ENCODE results near the gene SSTR1.

Gene SSTR1, protein sequence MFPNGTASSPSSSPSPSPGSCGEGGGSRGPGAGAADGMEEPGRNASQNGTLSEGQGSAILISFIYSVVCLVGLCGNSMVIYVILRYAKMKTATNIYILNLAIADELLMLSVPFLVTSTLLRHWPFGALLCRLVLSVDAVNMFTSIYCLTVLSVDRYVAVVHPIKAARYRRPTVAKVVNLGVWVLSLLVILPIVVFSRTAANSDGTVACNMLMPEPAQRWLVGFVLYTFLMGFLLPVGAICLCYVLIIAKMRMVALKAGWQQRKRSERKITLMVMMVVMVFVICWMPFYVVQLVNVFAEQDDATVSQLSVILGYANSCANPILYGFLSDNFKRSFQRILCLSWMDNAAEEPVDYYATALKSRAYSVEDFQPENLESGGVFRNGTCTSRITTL

DNA sequence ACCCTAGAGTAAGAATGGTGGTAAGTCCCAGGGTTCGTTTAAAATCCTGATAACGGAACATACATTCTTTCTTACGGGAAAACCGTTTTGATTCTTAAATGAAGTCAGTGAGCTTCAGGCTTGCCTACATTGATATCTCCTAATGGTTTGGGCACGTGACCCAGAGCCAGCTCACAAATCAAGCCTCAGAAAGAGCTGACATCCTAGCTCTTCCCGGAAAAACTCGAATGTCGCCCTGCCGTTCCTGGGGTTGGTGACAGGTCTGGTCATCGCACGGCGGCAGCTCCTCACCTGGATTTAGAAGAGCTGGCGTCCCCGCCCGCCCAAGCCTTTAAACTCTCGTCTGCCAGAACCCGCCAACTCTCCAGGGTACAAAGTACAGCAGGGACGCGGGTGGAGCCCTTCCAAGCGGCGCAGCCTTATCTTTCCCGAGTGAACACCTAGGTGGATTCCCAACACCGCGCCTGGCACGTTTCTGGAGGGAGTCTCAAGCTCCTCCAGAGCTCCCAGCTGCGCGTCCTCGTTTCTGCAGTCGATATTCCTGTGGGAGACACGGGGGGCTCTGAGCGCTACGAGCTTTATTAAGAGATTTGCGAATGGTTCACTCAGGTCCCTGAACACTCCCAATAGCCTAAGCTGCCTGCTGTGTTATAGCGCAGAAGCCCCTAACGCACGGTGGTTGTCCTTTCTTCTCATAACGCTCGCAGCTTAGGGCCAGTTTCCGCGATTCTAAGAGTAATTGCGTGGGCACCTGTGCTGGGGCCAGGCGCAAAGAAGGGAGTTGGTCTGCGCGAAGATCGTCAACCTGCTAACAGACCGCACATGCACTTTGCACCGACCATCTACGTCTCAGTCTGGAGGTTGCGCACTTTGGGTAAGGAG lies at the start of gene SSTR1:
Gene SSTR1, plus strand, starts transcription at position 169 of the 882 bp plus-strand sequence. CDS start 1,486 bp downstream, outside the sequence.
- peak within 1 kb of the TSS; percentile 27 for H3K4me3 ChIP-seq (ENCODE audit: low read depth, low read length)
- TF ChIP-seq, protein P1, sequence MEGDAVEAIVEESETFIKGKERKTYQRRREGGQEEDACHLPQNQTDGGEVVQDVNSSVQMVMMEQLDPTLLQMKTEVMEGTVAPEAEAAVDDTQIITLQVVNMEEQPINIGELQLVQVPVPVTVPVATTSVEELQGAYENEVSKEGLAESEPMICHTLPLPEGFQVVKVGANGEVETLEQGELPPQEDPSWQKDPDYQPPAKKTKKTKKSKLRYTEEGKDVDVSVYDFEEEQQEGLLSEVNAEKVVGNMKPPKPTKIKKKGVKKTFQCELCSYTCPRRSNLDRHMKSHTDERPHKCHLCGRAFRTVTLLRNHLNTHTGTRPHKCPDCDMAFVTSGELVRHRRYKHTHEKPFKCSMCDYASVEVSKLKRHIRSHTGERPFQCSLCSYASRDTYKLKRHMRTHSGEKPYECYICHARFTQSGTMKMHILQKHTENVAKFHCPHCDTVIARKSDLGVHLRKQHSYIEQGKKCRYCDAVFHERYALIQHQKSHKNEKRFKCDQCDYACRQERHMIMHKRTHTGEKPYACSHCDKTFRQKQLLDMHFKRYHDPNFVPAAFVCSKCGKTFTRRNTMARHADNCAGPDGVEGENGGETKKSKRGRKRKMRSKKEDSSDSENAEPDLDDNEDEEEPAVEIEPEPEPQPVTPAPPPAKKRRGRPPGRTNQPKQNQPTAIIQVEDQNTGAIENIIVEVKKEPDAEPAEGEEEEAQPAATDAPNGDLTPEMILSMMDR (IDR thresholded peaks at IDR 0.05; ENCODE audit: low read depth, low read length) = no peak
- DNase-seq (ENCODE audit: low read depth, low spot score) = peak; percentile 5
- in situ Hi-C loops (cut with HindIII; ENCODE audit: low sequenced_read_pairs) = no loop called here

DNA sequence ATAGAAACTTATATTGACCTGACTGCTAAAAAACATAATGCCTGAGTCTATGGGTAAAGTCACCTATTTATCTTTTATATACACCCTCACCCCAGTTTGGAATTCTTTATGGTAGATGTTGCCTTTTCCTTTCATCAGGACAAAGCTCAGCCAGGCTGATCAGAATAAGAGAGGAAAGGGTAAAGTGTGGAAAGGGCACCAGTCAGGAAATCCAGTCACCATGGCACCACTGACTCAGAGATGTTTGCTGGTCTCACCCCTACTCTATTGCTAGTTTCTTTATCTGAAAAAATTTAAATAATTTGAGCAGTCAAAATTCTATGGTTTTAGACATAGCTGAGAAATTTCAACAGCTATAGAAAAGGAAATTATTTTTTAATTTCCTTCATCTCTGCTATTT lies 49.2 kb upstream of the SSTR1 start:
- TF ChIP-seq, protein P1 (IDR thresholded peaks at IDR 0.05; ENCODE audit: low read depth, low read length) = no peak
- in situ Hi-C loops (cut with HindIII; ENCODE audit: low sequenced_read_pairs) = no loop called here
- no peak overlapping the region for H3K4me3 ChIP-seq (ENCODE audit: low read depth, low read length)
- DNase-seq (ENCODE audit: low read depth, low spot score) = no peak

DNA sequence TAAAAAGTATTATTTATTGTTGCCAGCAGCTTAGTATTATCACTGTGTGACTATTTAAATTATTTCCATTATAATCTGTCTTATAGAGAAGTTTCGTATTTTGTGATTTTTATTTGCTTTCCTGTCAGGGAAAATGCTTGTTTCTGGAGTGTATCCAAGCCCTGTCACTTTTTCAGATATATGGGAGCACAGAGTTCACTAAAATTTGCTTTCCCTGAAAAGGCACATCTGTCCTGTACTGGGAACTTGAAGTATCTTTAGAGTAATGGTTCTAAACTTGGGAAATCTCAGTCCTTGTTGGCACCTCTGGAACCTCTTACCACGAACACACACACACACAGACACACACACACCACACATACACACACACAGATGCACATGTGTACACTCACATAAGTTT lies 39.3 kb upstream of the SSTR1 start:
- no peak for DNase-seq (ENCODE audit: low read depth, low spot score)
- in situ Hi-C loops (cut with HindIII; ENCODE audit: low sequenced_read_pairs) = no loop called here
- H3K4me3 ChIP-seq (ENCODE audit: low read depth, low read length) = no peak overlapping the region
- TF ChIP-seq, protein P1 (IDR thresholded peaks at IDR 0.05; ENCODE audit: low read depth, low read length) = no peak

DNA sequence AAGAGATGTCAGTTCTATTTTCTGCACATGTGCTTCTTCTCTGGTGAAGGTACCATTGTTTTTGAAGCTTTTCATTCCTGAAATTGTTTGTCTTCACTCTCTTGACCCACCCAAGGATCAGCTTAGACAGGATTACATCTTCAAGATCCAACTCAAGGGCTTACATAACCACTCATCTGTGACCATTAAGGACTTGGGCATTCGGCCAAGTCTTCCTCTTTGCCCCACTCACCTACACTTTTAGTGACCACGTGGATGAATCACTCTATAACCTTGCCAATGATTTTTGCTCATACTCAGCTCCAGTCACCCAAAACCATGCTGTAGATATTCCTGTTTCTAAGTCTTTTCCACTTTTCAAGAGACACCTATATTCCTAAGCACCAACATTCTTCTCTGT lies 36.5 kb upstream of the SSTR1 start:
- peak; percentile 43 for DNase-seq (ENCODE audit: low read depth, low spot score)
- TF ChIP-seq, protein P1 (IDR thresholded peaks at IDR 0.05; ENCODE audit: low read depth, low read length) = no peak
- no peak overlapping the region for H3K4me3 ChIP-seq (ENCODE audit: low read depth, low read length)
- in situ Hi-C loops (cut with HindIII; ENCODE audit: low sequenced_read_pairs) = no loop called here

DNA sequence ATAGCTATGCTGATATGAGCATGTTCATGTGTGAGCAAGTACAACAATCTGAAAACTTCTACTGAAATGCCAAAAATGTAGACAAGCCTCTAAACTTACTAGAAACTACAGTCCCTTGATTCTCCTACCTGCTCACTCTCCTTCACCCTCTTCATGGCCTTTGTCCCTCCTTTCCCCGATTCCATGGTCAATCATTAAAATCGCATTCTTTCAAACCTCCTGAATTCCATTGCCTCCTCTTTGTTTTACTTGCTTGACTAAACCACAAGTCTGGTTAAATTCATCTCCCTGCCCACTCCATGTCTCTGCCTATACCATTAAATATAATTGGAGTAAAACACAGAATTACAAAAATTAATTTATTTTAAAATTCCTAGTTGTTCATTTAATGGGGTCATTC lies 33.0 kb upstream of the SSTR1 start:
- no peak for DNase-seq (ENCODE audit: low read depth, low spot score)
- in situ Hi-C loops (cut with HindIII; ENCODE audit: low sequenced_read_pairs) = no loop called here
- H3K4me3 ChIP-seq (ENCODE audit: low read depth, low read length) = no peak overlapping the region
- TF ChIP-seq, protein P1 (IDR thresholded peaks at IDR 0.05; ENCODE audit: low read depth, low read length) = no peak

DNA sequence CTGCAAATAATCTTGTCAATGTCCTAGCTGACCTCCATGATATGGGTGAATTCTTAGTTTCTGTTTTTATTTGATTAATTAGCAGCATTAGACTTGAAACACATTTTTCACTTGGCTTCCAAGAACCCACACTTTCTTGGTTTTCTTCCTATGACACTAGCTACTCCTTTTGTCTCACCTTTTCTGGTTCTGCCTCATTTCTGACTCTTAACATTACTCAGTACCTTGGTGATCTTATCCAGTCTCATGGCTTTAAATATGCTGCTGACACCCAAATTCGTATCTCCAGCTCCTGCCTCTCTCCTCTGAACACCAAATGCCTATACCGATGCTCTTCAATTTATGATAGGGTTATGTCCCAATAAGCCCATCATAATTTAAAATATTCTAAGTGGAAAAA lies 32.0 kb upstream of the SSTR1 start:
- no peak overlapping the region for H3K4me3 ChIP-seq (ENCODE audit: low read depth, low read length)
- DNase-seq (ENCODE audit: low read depth, low spot score) = no peak
- in situ Hi-C loops (cut with HindIII; ENCODE audit: low sequenced_read_pairs) = no loop called here
- TF ChIP-seq, protein P1 (IDR thresholded peaks at IDR 0.05; ENCODE audit: low read depth, low read length) = no peak

All from astrocyte of the spinal cord (primary cell).